GM12891 (cell line): ENCODE data around the gene DCP1A.

ENCODE experiments used
- PAX5 ChIP-seq: IDR thresholded peaks from 2 replicates; pipeline ENCODE4 v1.6.1; 2011; ENCODE audit warnings: low read length, moderate library complexity, mild to moderate bottlenecking; ENCODE audit not compliant: insufficient read depth, severe bottlenecking
- POLR2A ChIP-seq: IDR thresholded peaks from 2 replicates; pipeline ENCODE4 v1.6.1; 2011; ENCODE audit warnings: low read depth, low read length, control low read depth
- POLR2AphosphoS5 ChIP-seq: IDR thresholded peaks from 2 replicates; pipeline ENCODE4 v1.6.1; 2011; ENCODE audit warnings: low read depth, low read length, control low read depth
- POU2F2 ChIP-seq: IDR thresholded peaks from 2 replicates; pipeline ENCODE4 v1.6.1; 2011; ENCODE audit warnings: low read depth, mild to moderate bottlenecking, control low read depth, low read length, moderate library complexity
- SPI1 ChIP-seq: IDR thresholded peaks from 2 replicates; pipeline ENCODE4 v1.6.1; 2011; ENCODE audit warnings: low read depth, low read length, control low read depth
- TAF1 ChIP-seq: IDR thresholded peaks from 2 replicates; pipeline ENCODE4 v1.6.1; 2011; ENCODE audit warnings: low read depth, low read length, control low read depth

GRCh38 chr3:53238886-53239285 lies 108.5 kb downstream of the DCP1A start:
- TF ChIP-seq POLR2AphosphoS5 (no peak), TAF1 (no peak), POLR2A (no peak), SPI1 (no peak), PAX5 (no peak), POU2F2 (no peak)
